A549 (cell line): ENCODE data around the gene PCSK5. TPM values are rescaled to one million over a fixed set of nuclear protein-coding genes. Genes with fewer than 3 reads are reported as not detected.

Experiments used
- ATAC-seq, 2 experiments: fragments of 200-7000 bp in 1 of 2; fragments of >200 bp in 1 of 2; cut with Nextera tagmentation in 1 of 2; cut with Tn5 transposase in 1 of 2; 3 replicates each; pipeline versions ENCODE4 v1.8.0 to v1.9.1; 2018 to 2020; ENCODE audit warnings: mild to moderate bottlenecking in 1 of 2, moderate library complexity in 1 of 2
- CTCF ChIA-PET: fragments of 300-600 bp; sonication (Branson Sonifier 250); formaldehyde crosslinking; extraction: SDS; loops from one replicate; lab custom pipeline; 2021; ENCODE audit warnings: antibody characterized with exemption, inconsistent platforms; lab: Yijun Ruan, JAX
- POLR2A ChIA-PET: fragments of 350-600 bp; formaldehyde crosslinking; extraction: SDS; loops from one replicate; lab custom pipeline; 2021; ENCODE audit warnings: antibody characterized with exemption, inconsistent platforms; lab: Yijun Ruan, JAX
- DNase-seq, 2 experiments: peaks; one replicate each; pipeline versions ENCODE4 v3.0.0 to v3.0.0-alpha.2; 2011 to 2016; ENCODE audit warnings: low read depth in 1 of 2, low spot score in 1 of 2
- FAIRE-seq: peaks from 2 replicates; lab custom pipeline; 2011; peaks lifted over from hg19 to GRCh38; lab: Jason Lieb, UNC
- H3K27ac ChIP-seq, 2 experiments: fragments of >200 bp; sonication (Bioruptor Twin); formaldehyde crosslinking; 3 replicates each; pipeline ENCODE4 v1.5.1; 2016 to 2017
- H3K4me1 ChIP-seq: fragments of >200 bp; sonication (Bioruptor Twin); formaldehyde crosslinking; 3 replicates; pipeline ENCODE4 v1.6.1; 2016
- H3K4me2 ChIP-seq: fragments of >200 bp; sonication (Bioruptor Twin); formaldehyde crosslinking; 3 replicates; pipeline ENCODE4 v1.6.1; 2016
- H3K4me3 ChIP-seq: fragments of >200 bp; sonication (Bioruptor Twin); formaldehyde crosslinking; 3 replicates; pipeline ENCODE4 v1.5.1; 2016
- H3K9me3 ChIP-seq: fragments of >200 bp; sonication (Bioruptor Twin); formaldehyde crosslinking; 3 replicates; pipeline ENCODE4 v1.6.1; 2016
- CBX2 ChIP-seq: fragments of 200-600 bp; sonication (generic); IDR thresholded peaks from 2 replicates; pipeline ENCODE4 v1.6.1; 2016; ENCODE audit warnings: low read depth, mild to moderate bottlenecking, borderline replicate concordance
- CBX8 ChIP-seq: fragments of 200-600 bp; sonication (generic); IDR thresholded peaks from 2 replicates; pipeline ENCODE4 v1.6.1; 2016
- CTCF ChIP-seq: fragments of >200 bp; sonication (Bioruptor Twin); formaldehyde crosslinking; IDR thresholded peaks from 3 replicates; pipeline ENCODE4 v1.5.1; 2016
- E2F6 ChIP-seq: IDR thresholded peaks from 2 replicates; pipeline ENCODE4 v1.6.1; 2012; ENCODE audit warnings: low read depth, borderline replicate concordance
- EHF ChIP-seq: fragments of 250-450 bp; sonication (Bioruptor Pico); IDR thresholded peaks from 2 replicates; pipeline ENCODE4 v1.5.0; 2020; ENCODE audit warnings: mild to moderate bottlenecking
- EHMT2 ChIP-seq: fragments of 200-600 bp; sonication (generic); IDR thresholded peaks from 2 replicates; pipeline ENCODE4 v1.6.1; 2016; ENCODE audit warnings: antibody characterized with exemption, low read depth, mild to moderate bottlenecking, moderate library complexity
- ESRRA ChIP-seq: fragments of 150-350 bp; IDR thresholded peaks from 2 replicates; pipeline ENCODE4 v1.6.1; 2014; ENCODE audit warnings: mild to moderate bottlenecking, low read length, borderline replicate concordance
- FOXS1 ChIP-seq: fragments of 250-450 bp; sonication (Bioruptor Pico); IDR thresholded peaks from 2 replicates; pipeline ENCODE4 v1.5.0; 2020; ENCODE audit warnings: mild to moderate bottlenecking, moderate library complexity
- GATA3 ChIP-seq: IDR thresholded peaks from 2 replicates; pipeline ENCODE4 v1.6.1; 2012; ENCODE audit warnings: borderline replicate concordance
- HEYL ChIP-seq: fragments of 250-450 bp; sonication (Bioruptor Pico); IDR thresholded peaks from 2 replicates; pipeline ENCODE4 v1.8.0; 2021; ENCODE audit warnings: mild to moderate bottlenecking, moderate library complexity
- KDM5A ChIP-seq: fragments of 200-600 bp; sonication (generic); IDR thresholded peaks from 2 replicates; pipeline ENCODE4 v1.6.1; 2016; ENCODE audit warnings: antibody characterized with exemption, mild to moderate bottlenecking
- MAFK ChIP-seq: fragments of 450-650 bp; IDR thresholded peaks from 2 replicates; pipeline ENCODE4 v1.6.1; 2014; ENCODE audit not compliant: partially characterized antibody
- NPAS2 ChIP-seq: fragments of 250-450 bp; sonication (Bioruptor Pico); IDR thresholded peaks from 2 replicates; pipeline ENCODE4 v1.8.0; 2022; ENCODE audit warnings: mild to moderate bottlenecking, moderate library complexity, borderline replicate concordance
- PHF8 ChIP-seq: fragments of 200-600 bp; sonication (generic); IDR thresholded peaks from 2 replicates; pipeline ENCODE4 v1.6.1; 2016; ENCODE audit warnings: low read depth, mild to moderate bottlenecking, antibody characterized with exemption, moderate library complexity, borderline replicate concordance
- POLR2A ChIP-seq: IDR thresholded peaks from 2 replicates; pipeline ENCODE4 v1.6.1; 2012; ENCODE audit warnings: mild to moderate bottlenecking, low read length
- RARB ChIP-seq: fragments of 250-450 bp; sonication (Bioruptor Pico); IDR thresholded peaks from 2 replicates; pipeline ENCODE4 v1.8.0; 2021; ENCODE audit warnings: mild to moderate bottlenecking, moderate library complexity
- RCOR1 ChIP-seq: fragments of 150-350 bp; IDR thresholded peaks from 2 replicates; pipeline ENCODE4 v1.6.1; 2014; ENCODE audit warnings: antibody characterized with exemption, low read length, low read depth
- RFX5 ChIP-seq: fragments of 450-650 bp; IDR thresholded peaks from 2 replicates; pipeline ENCODE4 v1.7.1; 2014; ENCODE audit warnings: antibody characterized with exemption, mild to moderate bottlenecking, moderate library complexity
- SMC3 ChIP-seq: fragments of >200 bp; sonication (Bioruptor Twin); formaldehyde crosslinking; IDR thresholded peaks from 3 replicates; pipeline ENCODE4 v1.6.1; 2018; ENCODE audit warnings: inconsistent platforms
- TP53 ChIP-seq: fragments of 250-450 bp; sonication (Bioruptor Pico); IDR thresholded peaks from 2 replicates; pipeline ENCODE4 v1.5.0; 2021; ENCODE audit warnings: mild to moderate bottlenecking, moderate library complexity
- ZC3H11A ChIP-seq: fragments of 450-650 bp; IDR thresholded peaks from 2 replicates; pipeline ENCODE4 v1.6.1; 2014; ENCODE audit warnings: antibody characterized with exemption, mild to moderate bottlenecking
- WGBS: methylation state at CpG from one replicate; pipeline ENCODE4 v1.1.6; 2017; ENCODE audit errors: missing lambda C conversion rate; 5-methylcytosine and 5-hydroxymethylcytosine counted together
- polyA plus RNA-seq, 4 experiments: library from polyadenylated mRNA; depleted of rRNA in 3 of 4; stranded (reverse); fragments of >200 nt; fragmentation: RNase III in 1 of 4; extraction: RNeasy Plus Mini Kit Qiagen cat#74134 plus additional on column Dnase treatment in 1 of 4; gene quantifications; 2 replicates in 3 of 4; 3 replicates in 1 of 4; pipeline ENCODE4 v1.2.3, GENCODE V29; 2011 to 2017
- TF ChIP-seq, protein P1 (sequence below): IDR thresholded peaks from 2 replicates; pipeline ENCODE4 v1.6.1; 2012
- TF ChIP-seq, protein P2 (sequence below): fragments of 150-350 bp; IDR thresholded peaks from 2 replicates; pipeline ENCODE4 v1.6.1; 2014; ENCODE audit warnings: low read depth, mild to moderate bottlenecking, low read length
- TF ChIP-seq, protein P3 (sequence below): fragments of >200 bp; sonication (Bioruptor Twin); formaldehyde crosslinking; IDR thresholded peaks from 3 replicates; pipeline ENCODE4 v1.6.1; 2016

PCSK5 gene
- polyA plus RNA-seq, 2 of the 4 experiments (the other 2 are of a cell fraction), result 1.3 to 6.7 TPM

DNA sequence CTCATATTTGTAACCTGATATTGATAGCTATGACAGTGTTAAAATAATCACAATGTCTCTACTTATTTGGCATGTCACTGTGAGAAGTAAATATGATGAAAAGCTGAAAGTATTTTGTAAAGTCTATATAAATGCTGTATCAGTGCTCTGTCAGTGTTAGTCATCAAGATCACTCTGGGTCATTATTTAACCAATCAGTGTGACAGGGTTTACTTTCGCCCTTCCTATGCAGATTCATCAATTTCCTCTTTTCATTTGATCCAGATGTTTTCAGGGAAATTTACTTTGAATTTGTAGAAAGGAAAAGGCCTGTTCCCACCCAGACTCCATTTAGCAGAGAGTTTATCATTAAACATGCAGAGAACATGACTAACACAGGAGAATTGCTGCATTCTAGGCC is 9.9 kb upstream of the PCSK5 start:
- POLR2A ChIA-PET, result no interaction called here
- CTCF ChIA-PET, result interaction anchor here (0.8 to 2.8 kb wide), 3 partner anchors 14 to 50 kb away, joined by 3 to 19 read pairs (median 3); no protein-coding TSS in a partner anchor

DNA sequence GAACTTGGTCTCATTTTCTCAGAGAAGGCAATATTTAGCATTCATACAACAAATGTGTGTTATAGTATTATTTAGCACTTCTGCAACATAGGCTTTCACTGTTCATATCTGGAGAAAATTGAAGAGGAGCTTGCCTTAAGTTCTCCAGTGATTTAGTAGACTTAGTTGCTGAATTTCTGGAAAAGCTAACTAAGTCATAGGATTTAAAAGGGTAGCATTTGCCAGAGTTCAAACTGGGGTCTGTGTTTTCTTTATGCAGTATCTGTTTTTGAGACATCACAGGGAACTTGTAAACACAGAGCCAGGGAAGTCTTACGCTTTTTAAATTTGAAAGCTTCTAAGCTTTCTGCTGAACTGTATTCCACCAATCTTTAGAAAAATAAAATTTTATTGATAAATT is 8.7 kb upstream of the PCSK5 start:
- Histone ChIP-seq H3K9me3 (no peaks in the 10 kb centered on the region), H3K4me1 (peaks cover 8% of the 10 kb centered on the region; the same call in 2 of the 3 replicates), H3K27ac (no peak overlapping the region), H3K4me3 (no peak overlapping the region), H3K4me2 (no peak overlapping the region)
- WGBS, result 87% methylated on average over 1 of the region's 1 CpG
- DNase-seq (no peak), FAIRE-seq (no peak), ATAC-seq (no peak)
- no peak for TF ChIP-seq NPAS2 (CRISPR knock-in tag)
- no peak for TF ChIP-seq RCOR1
- no peak for TF ChIP-seq EHF (CRISPR knock-in tag)
- TF ChIP-seq CTCF, result no peak
- no peak for TF ChIP-seq FOXS1
- no peak for TF ChIP-seq SMC3
- TF ChIP-seq KDM5A, result no peak
- TF ChIP-seq EHMT2, result no peak
- no peak for TF ChIP-seq RARB (CRISPR knock-in tag)
- CTCF ChIA-PET, result interaction anchor here (1.0 kb wide), 1 partner anchor 38 kb away, joined by 3 read pairs; no protein-coding TSS in a partner anchor
- POLR2A ChIA-PET, result no interaction called here

More for the DNA sequence above, 9.9 kb upstream of the PCSK5 start:
- 24% methylated on average over 1 of the region's 1 CpG for WGBS
- peak; percentile 49 for TF ChIP-seq MAFK
- no peak for TF ChIP-seq RCOR1
- no peak overlapping the region for H3K27ac ChIP-seq
- ATAC-seq (peak; percentile 43 to 47; a peak in 4 of 6 replicates), DNase-seq (peak in 1 of 2 experiments; percentile 22), FAIRE-seq (no peak)
- no peak overlapping the region for H3K4me3 ChIP-seq
- H3K9me3 ChIP-seq, result no peaks in the 10 kb centered on the region
- H3K4me2 ChIP-seq, result peak overlapping the region; percentile 32; the same call in 2 of the 3 replicates
- H3K4me1 ChIP-seq, result peaks cover 8% of the 10 kb centered on the region; the same call in 2 of the 3 replicates

DNA sequence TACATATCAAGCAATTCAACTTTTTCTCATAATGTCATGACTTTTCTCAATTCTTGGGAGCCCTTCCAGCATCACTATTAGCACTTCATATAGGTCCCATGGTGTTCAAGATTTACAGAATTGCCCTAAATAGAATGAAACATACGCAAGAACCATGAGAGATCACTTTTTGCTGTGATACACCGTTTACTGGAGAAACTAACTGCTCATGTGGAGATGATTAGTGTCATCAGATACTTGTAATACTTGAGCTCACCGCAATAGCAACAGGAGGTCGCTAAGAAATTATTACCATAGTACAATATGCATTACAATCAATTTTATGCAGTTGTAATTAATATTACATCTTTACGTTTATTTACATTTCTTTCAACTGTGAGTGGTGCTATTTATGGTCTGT is 4.8 kb upstream of the PCSK5 start:
- CTCF ChIA-PET, result interaction anchor here (2.1 kb wide), 1 partner anchor 20 kb away, joined by 10 read pairs; no protein-coding TSS in a partner anchor
- DNase-seq, result no peak
- H3K4me3 ChIP-seq, result no peak overlapping the region
- H3K27ac ChIP-seq, result no peak overlapping the region
- TF ChIP-seq CBX8 (no peak), RARB (CRISPR knock-in tag) (no peak), GATA3 (no peak), ESRRA (no peak), ZC3H11A (no peak), EHF (CRISPR knock-in tag) (no peak), PHF8 (no peak), E2F6 (no peak), CBX2 (no peak), HEYL (CRISPR knock-in tag) (no peak), TP53 (CRISPR knock-in tag) (no peak), RFX5 (no peak), KDM5A (no peak), POLR2A (no peak)
- TF ChIP-seq, protein P1, sequence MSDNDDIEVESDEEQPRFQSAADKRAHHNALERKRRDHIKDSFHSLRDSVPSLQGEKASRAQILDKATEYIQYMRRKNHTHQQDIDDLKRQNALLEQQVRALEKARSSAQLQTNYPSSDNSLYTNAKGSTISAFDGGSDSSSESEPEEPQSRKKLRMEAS, result no peak
- TF ChIP-seq, protein P2, sequence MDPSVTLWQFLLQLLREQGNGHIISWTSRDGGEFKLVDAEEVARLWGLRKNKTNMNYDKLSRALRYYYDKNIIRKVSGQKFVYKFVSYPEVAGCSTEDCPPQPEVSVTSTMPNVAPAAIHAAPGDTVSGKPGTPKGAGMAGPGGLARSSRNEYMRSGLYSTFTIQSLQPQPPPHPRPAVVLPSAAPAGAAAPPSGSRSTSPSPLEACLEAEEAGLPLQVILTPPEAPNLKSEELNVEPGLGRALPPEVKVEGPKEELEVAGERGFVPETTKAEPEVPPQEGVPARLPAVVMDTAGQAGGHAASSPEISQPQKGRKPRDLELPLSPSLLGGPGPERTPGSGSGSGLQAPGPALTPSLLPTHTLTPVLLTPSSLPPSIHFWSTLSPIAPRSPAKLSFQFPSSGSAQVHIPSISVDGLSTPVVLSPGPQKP, result no peak
- TF ChIP-seq, protein P3, sequence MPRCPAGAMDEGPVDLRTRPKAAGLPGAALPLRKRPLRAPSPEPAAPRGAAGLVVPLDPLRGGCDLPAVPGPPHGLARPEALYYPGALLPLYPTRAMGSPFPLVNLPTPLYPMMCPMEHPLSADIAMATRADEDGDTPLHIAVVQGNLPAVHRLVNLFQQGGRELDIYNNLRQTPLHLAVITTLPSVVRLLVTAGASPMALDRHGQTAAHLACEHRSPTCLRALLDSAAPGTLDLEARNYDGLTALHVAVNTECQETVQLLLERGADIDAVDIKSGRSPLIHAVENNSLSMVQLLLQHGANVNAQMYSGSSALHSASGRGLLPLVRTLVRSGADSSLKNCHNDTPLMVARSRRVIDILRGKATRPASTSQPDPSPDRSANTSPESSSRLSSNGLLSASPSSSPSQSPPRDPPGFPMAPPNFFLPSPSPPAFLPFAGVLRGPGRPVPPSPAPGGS, result no peak
- TF ChIP-seq, all 56 proteins: peak for 0
- FAIRE-seq (no peak), ATAC-seq (no peak)
- no peaks in the 10 kb centered on the region for H3K9me3 ChIP-seq
- whole genome bisulfite sequencing, result 61% methylated on average over 5 of the region's 5 CpGs
- POLR2A ChIA-PET, result no interaction called here
- peaks cover 7% of the 10 kb centered on the region; the same call in 2 of the 3 replicates for H3K4me1 ChIP-seq
- H3K4me2 ChIP-seq, result no peak overlapping the region
